ENCODE data around the gene ARSB. TPM values are rescaled to one million over a fixed set of nuclear protein-coding genes. Genes with fewer than 3 reads are reported as not detected.
A peak's percentile ranks its signal among the peaks of the same experiment; 100 is the strongest.

ARSB gene
- total and polyA plus RNA-seq, 2 donors from 2014 or later = 8.3 to 16.4 TPM

DNA sequence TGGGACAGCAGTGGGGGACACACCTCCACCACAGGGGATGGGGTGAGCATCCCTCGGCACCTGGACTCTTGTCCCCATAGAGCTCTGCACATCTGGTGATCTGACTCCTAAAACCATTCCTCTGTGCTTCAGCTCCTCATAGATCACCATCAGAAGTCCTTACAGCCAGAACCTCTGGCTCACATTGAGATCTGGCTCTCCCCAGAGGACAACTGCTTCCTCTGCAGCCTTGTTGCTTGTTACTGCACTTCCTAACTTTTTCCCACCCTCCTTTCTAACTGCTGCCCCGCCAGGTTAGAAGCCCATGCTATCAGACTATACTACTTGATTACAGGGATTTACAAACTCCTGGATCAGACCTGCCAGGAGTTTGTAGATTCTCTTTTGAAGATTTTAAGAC, 64.5 kb downstream of the ARSB start:
- intact Hi-C loops (cut with DNase I) = no loop called here
- TF ChIP-seq, protein P1, sequence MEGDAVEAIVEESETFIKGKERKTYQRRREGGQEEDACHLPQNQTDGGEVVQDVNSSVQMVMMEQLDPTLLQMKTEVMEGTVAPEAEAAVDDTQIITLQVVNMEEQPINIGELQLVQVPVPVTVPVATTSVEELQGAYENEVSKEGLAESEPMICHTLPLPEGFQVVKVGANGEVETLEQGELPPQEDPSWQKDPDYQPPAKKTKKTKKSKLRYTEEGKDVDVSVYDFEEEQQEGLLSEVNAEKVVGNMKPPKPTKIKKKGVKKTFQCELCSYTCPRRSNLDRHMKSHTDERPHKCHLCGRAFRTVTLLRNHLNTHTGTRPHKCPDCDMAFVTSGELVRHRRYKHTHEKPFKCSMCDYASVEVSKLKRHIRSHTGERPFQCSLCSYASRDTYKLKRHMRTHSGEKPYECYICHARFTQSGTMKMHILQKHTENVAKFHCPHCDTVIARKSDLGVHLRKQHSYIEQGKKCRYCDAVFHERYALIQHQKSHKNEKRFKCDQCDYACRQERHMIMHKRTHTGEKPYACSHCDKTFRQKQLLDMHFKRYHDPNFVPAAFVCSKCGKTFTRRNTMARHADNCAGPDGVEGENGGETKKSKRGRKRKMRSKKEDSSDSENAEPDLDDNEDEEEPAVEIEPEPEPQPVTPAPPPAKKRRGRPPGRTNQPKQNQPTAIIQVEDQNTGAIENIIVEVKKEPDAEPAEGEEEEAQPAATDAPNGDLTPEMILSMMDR (IDR thresholded peaks at IDR 0.05; ENCODE audit: borderline replicate concordance, extremely low read depth, insufficient read depth) = peak; percentile 16
- Histone ChIP-seq H3K27me3 (ENCODE audit: control insufficient read depth, insufficient read depth, low read length) (no peaks in the 10 kb centered on the region), H3K9ac (ENCODE audit: low read length in 3 of 3) (no peak overlapping the region), H3K9me3 (ENCODE audit: control insufficient read depth in 2 of 3, insufficient read depth in 1 of 3, low read length in 3 of 3) (no peaks in the 10 kb centered on the region), H3K27ac (ENCODE audit: low read depth in 2 of 2, low read length in 2 of 2) (no peak overlapping the region), H3K4me1 (ENCODE audit: control insufficient read depth in 2 of 3, insufficient read depth in 2 of 3, low read depth in 1 of 3, low read length in 3 of 3) (no peaks in the 10 kb centered on the region), H3K4me3 (ENCODE audit: low read length in 3 of 3) (no peak overlapping the region), H3K36me3 (ENCODE audit: control insufficient read depth in 2 of 3, insufficient read depth in 3 of 3, low read length in 3 of 3) (peaks cover 0 to 5% (median 0%) of the 10 kb centered on the region in 3 donors)
- no peak for FAIRE-seq
- DNase-seq = peak in 3 of 5 donors; percentile 31 to 74 (median 48)

DNA sequence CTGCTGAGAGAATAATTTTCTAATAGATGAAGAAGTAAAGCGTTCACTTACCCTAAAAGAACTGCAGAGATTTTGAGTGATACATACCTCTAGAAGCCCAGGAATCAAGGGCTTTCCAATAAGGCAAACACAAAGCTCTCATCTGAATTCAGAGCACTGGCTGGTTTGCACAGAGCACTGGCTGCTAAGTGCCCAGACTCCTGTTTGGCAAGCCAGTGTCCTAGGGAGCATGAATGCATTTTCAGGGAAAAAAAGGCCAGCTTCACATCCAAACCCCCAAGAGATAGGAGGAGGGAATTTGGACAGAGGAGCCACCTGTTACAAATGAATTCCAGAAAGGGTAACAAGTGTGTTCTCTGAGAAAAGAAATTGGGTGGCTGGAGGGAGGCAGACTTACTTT, 65.3 kb downstream of the ARSB start:
- no peaks in the 10 kb centered on the region for H3K9me3 ChIP-seq (ENCODE audit: control insufficient read depth in 2 of 3, insufficient read depth in 1 of 3, low read length in 3 of 3)
- H3K36me3 ChIP-seq (ENCODE audit: control insufficient read depth in 2 of 3, insufficient read depth in 3 of 3, low read length in 3 of 3) = peaks cover 0 to 5% (median 0%) of the 10 kb centered on the region in 3 donors
- H3K9ac ChIP-seq (ENCODE audit: low read length in 3 of 3) = no peak overlapping the region
- H3K4me1 ChIP-seq (ENCODE audit: control insufficient read depth in 2 of 3, insufficient read depth in 2 of 3, low read depth in 1 of 3, low read length in 3 of 3) = no peaks in the 10 kb centered on the region
- intact Hi-C loops (cut with DNase I) = no loop called here
- H3K27ac ChIP-seq (ENCODE audit: low read depth in 2 of 2, low read length in 2 of 2) = no peak overlapping the region
- FAIRE-seq = no peak
- TF ChIP-seq, protein P1 (IDR thresholded peaks at IDR 0.05; ENCODE audit: borderline replicate concordance, extremely low read depth, insufficient read depth) = no peak
- no peak for DNase-seq
- H3K4me3 ChIP-seq (ENCODE audit: low read length in 3 of 3) = no peak overlapping the region
- no peaks in the 10 kb centered on the region for H3K27me3 ChIP-seq (ENCODE audit: control insufficient read depth, insufficient read depth, low read length)

DNA sequence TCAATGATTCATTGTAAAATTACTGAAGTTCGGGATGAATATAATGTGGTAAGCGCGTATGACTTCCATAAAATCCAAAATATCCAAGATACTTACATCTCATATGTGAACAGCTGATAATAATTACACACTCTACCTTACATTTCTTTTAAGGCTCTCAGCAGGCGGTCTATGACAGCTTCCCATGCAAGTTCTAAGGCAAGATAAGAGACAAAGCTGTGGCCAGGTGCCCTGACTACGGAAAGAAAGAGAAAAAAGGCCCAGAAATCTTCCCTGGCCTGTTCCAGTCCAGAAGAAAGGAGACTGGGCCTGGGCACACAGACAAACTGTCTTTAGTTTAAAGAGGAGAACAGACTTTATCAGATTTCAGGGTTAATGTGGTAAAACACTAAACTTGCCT, 69.1 kb downstream of the ARSB start:
- Histone ChIP-seq H3K4me3 (ENCODE audit: low read length in 3 of 3) (no peak overlapping the region), H3K27me3 (ENCODE audit: control insufficient read depth, insufficient read depth, low read length) (no peaks in the 10 kb centered on the region), H3K4me1 (ENCODE audit: control insufficient read depth in 2 of 3, insufficient read depth in 2 of 3, low read depth in 1 of 3, low read length in 3 of 3) (no peaks in the 10 kb centered on the region), H3K36me3 (ENCODE audit: control insufficient read depth in 2 of 3, insufficient read depth in 3 of 3, low read length in 3 of 3) (no peaks in the 10 kb centered on the region), H3K9me3 (ENCODE audit: control insufficient read depth in 2 of 3, insufficient read depth in 1 of 3, low read length in 3 of 3) (no peaks in the 10 kb centered on the region), H3K27ac (ENCODE audit: low read depth in 2 of 2, low read length in 2 of 2) (no peak overlapping the region), H3K9ac (ENCODE audit: low read length in 3 of 3) (no peak overlapping the region)
- intact Hi-C loops (cut with DNase I) = no loop called here
- DNase-seq (no peak), FAIRE-seq (no peak)
- TF ChIP-seq, protein P1 (IDR thresholded peaks at IDR 0.05; ENCODE audit: borderline replicate concordance, extremely low read depth, insufficient read depth) = no peak

DNA sequence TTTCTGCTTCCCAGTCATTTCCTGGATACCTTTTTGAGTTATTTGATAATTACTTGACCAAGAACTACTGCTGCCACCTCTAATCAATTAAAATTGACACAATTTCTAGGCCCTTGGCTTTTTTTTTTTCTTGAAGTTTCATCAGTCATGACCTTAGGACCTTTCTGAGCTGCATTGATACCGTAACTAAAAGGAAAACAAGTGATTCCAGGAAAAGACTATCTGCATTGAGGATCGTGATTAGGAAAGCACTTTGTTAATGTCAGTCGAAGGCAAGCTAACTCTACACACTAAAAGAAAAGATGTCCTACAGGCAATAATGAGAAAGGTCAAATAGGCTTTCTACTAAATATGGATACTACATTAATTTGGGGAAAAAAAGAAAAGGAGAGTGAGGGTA, 69.9 kb downstream of the ARSB start:
- Histone ChIP-seq H3K27me3 (ENCODE audit: control insufficient read depth, insufficient read depth, low read length) (no peaks in the 10 kb centered on the region), H3K4me1 (ENCODE audit: control insufficient read depth in 2 of 3, insufficient read depth in 2 of 3, low read depth in 1 of 3, low read length in 3 of 3) (no peaks in the 10 kb centered on the region), H3K9me3 (ENCODE audit: control insufficient read depth in 2 of 3, insufficient read depth in 1 of 3, low read length in 3 of 3) (no peaks in the 10 kb centered on the region), H3K27ac (ENCODE audit: low read depth in 2 of 2, low read length in 2 of 2) (no peak overlapping the region), H3K36me3 (ENCODE audit: control insufficient read depth in 2 of 3, insufficient read depth in 3 of 3, low read length in 3 of 3) (no peaks in the 10 kb centered on the region), H3K9ac (ENCODE audit: low read length in 3 of 3) (no peak overlapping the region), H3K4me3 (ENCODE audit: low read length in 3 of 3) (no peak overlapping the region)
- intact Hi-C loops (cut with DNase I) = no loop called here
- FAIRE-seq (no peak), DNase-seq (no peak)
- TF ChIP-seq, protein P1 (IDR thresholded peaks at IDR 0.05; ENCODE audit: borderline replicate concordance, extremely low read depth, insufficient read depth) = no peak

All from kidney (tissue), 14 donors.